Adipocyte (in vitro differentiated cells): ENCODE data around the gene TMEM131L.

Source experiments
- DNase-seq: peaks from one replicate; pipeline ENCODE4 v3.0.0-alpha.2; 2015; ENCODE audit warnings: low read depth
- H3K27me3 ChIP-seq: replicated peaks from 2 replicates; pipeline ENCODE4 v1.7.0; 2013; ENCODE audit warnings: mild to moderate bottlenecking, low read length, moderate library complexity; ENCODE audit not compliant: control insufficient read depth, insufficient read depth
- H3K36me3 ChIP-seq: 2 replicates; pipeline ENCODE4 v1.7.0; 2013; ENCODE audit warnings: low read length, mild to moderate bottlenecking, moderate library complexity; ENCODE audit not compliant: control insufficient read depth, insufficient read depth, severe bottlenecking
- H3K4me1 ChIP-seq: 2 replicates; pipeline ENCODE4 v1.7.0; 2013; ENCODE audit warnings: mild to moderate bottlenecking, low read length, moderate library complexity; ENCODE audit not compliant: control insufficient read depth, insufficient read depth
- H3K4me3 ChIP-seq: 2 replicates; pipeline ENCODE4 v1.7.0; 2013; ENCODE audit warnings: mild to moderate bottlenecking, low read length, moderate library complexity
- H3K9ac ChIP-seq: 2 replicates; pipeline ENCODE4 v1.7.0; 2013; ENCODE audit warnings: mild to moderate bottlenecking, low read length, moderate library complexity
- H3K9me3 ChIP-seq: 2 replicates; pipeline ENCODE4 v1.7.0; 2013; ENCODE audit warnings: mild to moderate bottlenecking, low read length, moderate library complexity; ENCODE audit not compliant: control insufficient read depth

TMEM131L gene

DNA sequence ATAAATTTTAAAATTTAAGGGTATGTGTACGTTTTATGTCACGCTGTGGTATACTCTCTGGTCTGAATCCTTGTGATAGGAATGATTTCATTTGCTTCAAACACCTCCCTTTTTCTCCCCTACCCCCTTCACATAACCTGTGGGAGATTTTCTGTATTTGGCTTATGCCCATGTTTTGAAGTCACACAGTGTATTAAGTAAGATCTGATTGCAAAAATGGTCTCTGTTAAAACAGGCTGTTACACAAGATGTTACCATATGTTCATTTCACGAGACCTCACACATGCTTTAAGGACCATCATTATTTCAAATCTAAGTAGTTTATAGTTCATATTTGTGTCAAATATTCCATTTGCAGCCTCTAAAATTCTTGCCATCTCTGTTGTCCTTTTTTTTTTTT lies 63.5 kb downstream of the TMEM131L start:
- H3K9ac ChIP-seq = peak overlapping the region; percentile 27
- H3K36me3 ChIP-seq = no peaks in the 10 kb centered on the region
- H3K27me3 ChIP-seq = no peaks in the 10 kb centered on the region
- DNase-seq = peak; percentile 61
- peaks cover 40% of the 10 kb centered on the region for H3K4me1 ChIP-seq
- H3K9me3 ChIP-seq = no peaks in the 10 kb centered on the region
- H3K4me3 ChIP-seq = no peak overlapping the region

DNA sequence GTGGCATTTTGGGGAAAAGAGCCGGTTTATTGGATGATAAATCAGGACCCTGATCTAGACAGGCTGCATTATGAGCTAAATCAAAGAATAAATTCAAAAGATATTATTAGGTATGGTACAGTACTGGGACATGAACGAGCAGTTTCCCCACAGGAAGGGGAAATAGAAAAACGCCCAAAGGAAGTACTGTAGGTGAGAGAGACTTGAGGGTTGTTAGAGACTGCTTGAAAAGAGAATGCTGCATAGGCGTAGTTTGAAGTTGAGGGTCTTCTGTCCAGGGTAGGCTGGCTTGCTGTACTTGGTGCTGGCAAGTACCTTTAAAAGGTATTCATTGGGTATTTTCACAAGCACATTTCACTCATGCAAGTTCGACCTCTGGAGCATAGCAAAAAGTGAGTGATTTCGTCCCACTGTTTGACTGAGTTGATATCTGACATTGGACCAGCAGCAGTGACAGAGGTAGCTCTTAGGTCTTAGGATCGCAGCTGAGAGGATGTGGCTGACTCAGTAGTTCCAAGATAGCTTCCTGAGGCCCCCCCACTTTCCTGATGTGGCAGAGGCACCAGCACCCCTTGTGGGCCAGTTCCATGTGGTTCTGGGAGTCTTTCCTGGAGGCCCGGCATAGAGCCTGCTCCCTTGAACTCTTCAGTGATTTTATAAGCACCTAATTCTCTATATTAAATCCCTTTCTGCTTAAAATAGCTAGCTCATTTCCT lies 64.3 kb downstream of the TMEM131L start:
- peaks cover 38% of the 10 kb centered on the region for H3K4me1 ChIP-seq
- H3K9ac ChIP-seq = peak overlapping the region; percentile 27
- H3K9me3 ChIP-seq = no peaks in the 10 kb centered on the region
- no peaks in the 10 kb centered on the region for H3K27me3 ChIP-seq
- H3K36me3 ChIP-seq = no peaks in the 10 kb centered on the region
- H3K4me3 ChIP-seq = no peak overlapping the region
- no peak for DNase-seq

DNA sequence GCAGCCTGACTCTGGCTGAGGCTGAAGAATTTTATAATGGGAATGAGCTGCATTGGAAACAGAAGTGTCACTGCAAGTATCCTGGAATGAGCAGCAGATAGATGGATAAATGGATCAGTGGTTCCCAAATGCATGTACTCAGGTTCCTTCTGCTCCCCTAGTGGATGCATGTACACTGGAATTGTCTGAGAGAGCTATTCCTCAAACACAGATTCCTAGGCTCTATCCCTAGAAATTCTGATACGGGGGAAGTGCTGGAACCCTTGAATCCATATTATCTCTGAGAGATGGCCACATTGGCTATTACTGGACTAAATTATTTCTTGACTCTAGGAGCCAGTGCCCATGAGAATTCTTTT lies 64.8 kb downstream of the TMEM131L start:
- Histone ChIP-seq H3K4me1 (peaks cover 38% of the 10 kb centered on the region), H3K9me3 (no peaks in the 10 kb centered on the region), H3K27me3 (no peaks in the 10 kb centered on the region), H3K36me3 (no peaks in the 10 kb centered on the region), H3K9ac (no peak overlapping the region), H3K4me3 (no peak overlapping the region)
- DNase-seq = no peak

DNA sequence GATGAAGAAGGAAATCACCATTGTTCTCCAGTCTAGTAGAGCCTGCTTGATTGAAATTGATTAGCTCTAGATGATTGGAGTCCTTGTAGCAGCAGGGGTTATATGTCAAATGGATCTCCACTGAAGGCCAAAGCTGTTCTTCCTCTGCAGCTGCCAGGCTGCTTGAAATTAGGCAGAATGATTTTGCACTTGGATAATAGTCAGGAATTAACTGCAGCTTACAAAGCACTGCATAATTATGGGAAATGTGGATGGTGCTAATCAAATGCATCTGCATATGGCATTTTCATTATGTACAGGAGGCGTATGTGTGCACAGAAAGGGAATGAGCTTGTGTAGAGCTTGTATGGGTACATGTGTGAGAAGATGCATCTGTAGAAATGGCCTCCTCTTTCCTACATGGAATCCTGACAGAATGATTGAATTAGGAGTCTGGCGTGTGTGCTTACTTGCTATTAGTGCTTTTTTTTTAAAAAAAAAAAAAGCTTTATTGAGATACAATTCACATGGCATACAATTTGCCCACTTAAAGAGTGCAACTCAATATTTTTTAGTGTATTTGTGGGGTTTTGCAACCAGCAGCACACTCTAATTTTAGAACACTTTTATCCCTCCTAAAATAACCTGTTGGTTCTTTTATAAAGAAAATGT lies 65.9 kb downstream of the TMEM131L start:
- Histone ChIP-seq H3K36me3 (no peaks in the 10 kb centered on the region), H3K9me3 (no peaks in the 10 kb centered on the region)

DNA sequence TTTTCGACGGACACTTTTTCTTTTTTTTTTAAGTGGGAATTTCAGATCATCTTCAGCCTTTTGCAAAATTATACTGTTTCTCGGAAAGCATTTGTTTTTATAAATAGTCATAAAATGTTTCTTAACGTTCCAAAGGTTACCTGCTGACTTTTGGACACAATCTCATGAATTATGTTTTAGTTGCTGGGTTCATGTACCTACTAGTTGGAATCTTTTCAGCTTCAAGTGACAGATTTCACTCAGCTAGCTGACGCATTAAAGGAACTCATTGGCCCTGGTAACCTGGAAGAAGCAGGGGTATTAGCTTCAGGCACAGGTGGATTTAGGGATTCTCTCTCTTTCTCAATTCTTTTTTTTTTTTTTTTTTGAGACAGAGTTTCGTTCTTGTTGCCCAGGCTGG lies 66.5 kb downstream of the TMEM131L start:
- Histone ChIP-seq H3K9ac (no peak overlapping the region), H3K36me3 (no peaks in the 10 kb centered on the region), H3K4me1 (peaks cover 38% of the 10 kb centered on the region), H3K9me3 (no peaks in the 10 kb centered on the region), H3K27me3 (no peaks in the 10 kb centered on the region), H3K4me3 (no peak overlapping the region)
- DNase-seq = no peak

More for the DNA sequence above, 65.9 kb downstream of the TMEM131L start:
- peaks cover 38% of the 10 kb centered on the region for H3K4me1 ChIP-seq
- DNase-seq = no peak
- H3K27me3 ChIP-seq = no peaks in the 10 kb centered on the region
- H3K4me3 ChIP-seq = no peak overlapping the region
- no peak overlapping the region for H3K9ac ChIP-seq

DNA sequence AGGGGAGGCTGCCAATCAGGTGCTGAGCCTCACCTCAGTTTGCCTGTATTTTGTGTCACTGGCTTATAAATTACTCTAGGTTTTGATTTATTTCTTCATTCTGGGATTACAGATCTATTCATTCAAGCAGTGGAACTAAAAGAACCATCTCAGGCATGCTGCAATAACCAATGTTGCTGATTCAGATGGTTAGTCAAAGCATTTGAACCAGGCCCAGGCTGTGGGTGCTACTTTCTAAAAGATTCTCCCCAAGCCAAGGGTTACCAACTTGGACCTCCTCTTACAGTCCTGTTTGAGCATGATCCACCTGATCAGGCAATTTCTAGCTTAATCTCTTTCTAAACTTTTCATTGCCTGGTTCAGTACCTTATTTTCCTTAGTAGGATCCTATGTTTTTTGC lies 67.2 kb downstream of the TMEM131L start:
- Histone ChIP-seq H3K9me3 (no peaks in the 10 kb centered on the region), H3K27me3 (no peaks in the 10 kb centered on the region), H3K36me3 (no peaks in the 10 kb centered on the region), H3K9ac (no peak overlapping the region), H3K4me1 (peaks cover 45% of the 10 kb centered on the region), H3K4me3 (no peak overlapping the region)
- no peak for DNase-seq

DNA sequence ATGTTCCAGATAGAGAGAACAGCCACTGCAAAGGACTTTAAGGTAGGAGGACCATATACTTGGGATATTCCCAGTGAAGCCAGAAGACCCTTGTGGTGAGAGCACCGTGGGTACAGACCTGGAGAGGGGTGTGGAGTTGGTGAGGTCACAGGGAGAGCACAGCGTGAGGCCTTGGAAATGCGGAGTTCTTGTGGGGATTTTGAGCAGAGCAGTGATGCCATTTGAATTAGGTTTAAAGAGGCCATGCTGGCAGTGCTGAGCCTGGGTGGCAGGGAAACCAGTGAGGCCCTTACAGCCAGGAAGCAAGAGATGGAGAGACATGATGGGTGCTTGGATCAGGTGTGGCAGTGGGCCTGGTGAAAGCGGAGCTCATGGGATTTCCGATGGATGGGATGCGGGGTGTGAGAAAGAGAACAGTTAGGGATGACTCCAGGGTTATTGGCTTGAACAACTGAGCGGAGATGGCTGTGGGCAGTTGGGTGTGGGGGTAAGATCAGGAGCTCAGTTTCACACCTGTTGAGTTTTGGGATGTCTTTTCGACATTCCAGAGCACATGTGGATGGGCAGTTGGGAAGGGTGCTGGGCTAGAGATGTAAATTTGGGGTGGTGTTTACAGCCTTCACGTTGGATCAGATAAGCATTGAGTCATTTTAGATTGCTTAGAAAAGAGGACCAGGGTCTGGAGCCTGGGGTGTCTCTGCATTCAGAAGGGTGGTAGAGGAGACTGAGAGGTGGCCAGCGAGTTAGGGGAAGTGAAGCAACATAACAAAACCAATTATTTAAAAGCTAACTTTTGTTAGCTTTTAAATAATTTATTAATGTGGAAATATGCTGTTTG lies 68.9 kb downstream of the TMEM131L start:
- Histone ChIP-seq H3K9me3 (no peaks in the 10 kb centered on the region), H3K27me3 (no peaks in the 10 kb centered on the region), H3K9ac (no peak overlapping the region), H3K4me1 (peaks cover 38% of the 10 kb centered on the region), H3K36me3 (no peaks in the 10 kb centered on the region), H3K4me3 (no peak overlapping the region)
- no peak for DNase-seq

DNA sequence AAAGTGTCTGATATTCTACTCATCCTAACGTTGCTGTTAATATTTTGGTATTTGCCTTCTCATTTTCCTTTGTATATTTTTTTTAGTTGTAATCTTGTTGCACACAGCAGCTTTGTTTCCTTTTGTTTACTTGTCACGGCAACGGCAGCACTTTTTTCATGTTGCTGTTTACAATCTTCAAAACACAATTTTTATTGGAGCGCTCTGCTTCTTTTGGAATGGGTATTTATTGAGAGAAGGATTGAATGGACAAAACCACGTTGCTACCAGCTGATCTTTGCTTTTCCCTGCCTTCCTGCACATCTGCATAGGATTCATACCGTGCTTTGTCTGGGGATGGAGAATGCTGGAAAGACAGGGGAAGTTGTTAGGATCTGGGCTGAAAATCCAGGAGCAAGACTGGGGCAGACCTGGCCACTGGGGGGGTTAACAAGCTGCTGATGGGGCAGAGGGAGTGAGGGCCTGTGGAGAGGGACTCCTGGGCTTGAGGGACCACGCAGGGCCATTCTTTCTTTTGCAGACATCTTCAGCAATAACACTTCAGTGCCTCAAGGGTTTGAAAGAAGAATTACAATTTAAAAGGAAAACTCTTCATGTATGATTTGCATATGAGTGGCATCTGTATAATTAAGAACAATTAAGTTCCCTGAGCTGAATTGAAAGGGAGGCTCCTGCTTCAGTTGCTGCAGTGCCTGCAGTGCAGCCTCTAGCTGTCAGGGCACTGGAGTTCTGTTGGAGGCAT lies 69.8 kb downstream of the TMEM131L start:
- Histone ChIP-seq H3K9me3 (no peaks in the 10 kb centered on the region), H3K36me3 (no peaks in the 10 kb centered on the region), H3K4me3 (no peak overlapping the region), H3K9ac (no peak overlapping the region), H3K27me3 (no peaks in the 10 kb centered on the region), H3K4me1 (peaks cover 29% of the 10 kb centered on the region)
- no peak for DNase-seq

DNA sequence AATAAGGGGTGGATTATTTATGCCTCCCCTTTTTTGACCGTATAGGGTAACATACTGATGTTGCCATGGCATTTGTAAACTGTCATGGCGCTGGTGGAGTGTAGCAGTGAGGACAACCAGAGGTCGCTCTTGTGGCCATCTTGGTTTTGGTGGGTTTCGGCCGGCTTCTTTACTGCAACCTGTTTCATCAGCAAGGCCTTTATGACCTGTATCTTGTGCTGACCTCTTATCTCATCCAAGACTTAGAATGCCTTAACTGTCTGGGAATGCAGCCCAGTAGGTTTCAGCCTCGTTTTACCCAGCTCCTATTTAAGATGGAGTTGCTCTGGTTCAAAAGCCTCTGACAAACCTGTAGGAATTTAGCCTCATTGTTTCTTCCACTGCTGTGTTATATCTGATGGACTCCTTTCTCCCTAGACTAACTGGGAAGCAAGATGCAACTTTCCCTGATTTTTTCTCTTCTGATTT lies 71.4 kb downstream of the TMEM131L start:
- no peak overlapping the region for H3K9ac ChIP-seq
- H3K36me3 ChIP-seq = no peaks in the 10 kb centered on the region

DNA sequence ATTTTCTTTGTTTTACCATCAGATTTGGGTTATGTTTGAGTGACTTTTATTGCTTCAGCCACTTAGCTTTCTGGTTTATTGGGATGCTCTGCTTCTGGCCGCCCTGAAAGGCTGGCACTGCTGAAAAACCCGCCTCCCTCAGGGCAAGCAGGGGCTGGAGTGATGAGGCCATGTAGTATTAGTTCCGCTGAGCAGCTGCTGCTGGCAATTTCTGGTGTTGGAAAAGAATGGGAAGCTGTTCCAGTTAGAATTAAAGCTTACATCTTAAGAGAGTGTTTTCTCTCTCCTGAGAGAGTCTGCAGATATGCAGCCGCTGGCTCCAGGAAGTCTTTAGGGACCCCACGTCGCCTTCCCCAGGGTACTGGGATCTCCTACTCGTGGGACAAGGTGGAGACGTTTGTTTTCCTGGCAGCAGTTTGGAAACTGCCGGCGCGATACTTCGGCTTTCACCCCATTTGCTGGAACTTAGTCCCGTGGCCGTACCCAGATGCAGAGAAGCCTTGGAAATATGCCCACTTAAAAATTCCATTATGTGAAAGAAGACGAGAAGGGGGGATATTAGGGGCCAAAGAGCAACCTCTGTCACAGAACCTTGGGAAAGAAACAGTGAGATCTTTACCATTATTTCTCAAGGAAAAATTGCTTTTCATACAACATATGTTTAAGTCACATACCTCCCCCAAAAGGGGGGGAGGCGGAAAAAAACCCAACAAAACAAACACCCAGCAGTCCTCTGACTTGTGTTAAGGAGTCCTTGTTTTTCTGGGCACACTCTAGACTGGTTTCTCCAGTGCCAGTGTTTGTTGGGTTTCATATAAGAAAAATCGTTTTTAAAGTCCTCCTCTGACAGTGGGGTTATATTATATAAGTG lies 72.6 kb downstream of the TMEM131L start:
- H3K4me1 ChIP-seq = peaks cover 19% of the 10 kb centered on the region

More for the DNA sequence above, 71.4 kb downstream of the TMEM131L start:
- Histone ChIP-seq H3K4me3 (no peak overlapping the region), H3K4me1 (peaks cover 26% of the 10 kb centered on the region), H3K27me3 (no peaks in the 10 kb centered on the region), H3K9me3 (no peaks in the 10 kb centered on the region)
- DNase-seq = no peak

More for the DNA sequence above, 72.6 kb downstream of the TMEM131L start:
- H3K27me3 ChIP-seq = no peaks in the 10 kb centered on the region
- DNase-seq = no peak
- peak overlapping the region; percentile 53 for H3K4me3 ChIP-seq
- no peaks in the 10 kb centered on the region for H3K36me3 ChIP-seq
- peak overlapping the region; percentile 4 for H3K9ac ChIP-seq
- no peaks in the 10 kb centered on the region for H3K9me3 ChIP-seq
